SK-N-SH (cell line): ENCODE data around the gene PTPRN.

ENCODE experiments used
- EP300 ChIP-seq, 2 experiments: IDR thresholded peaks; 2 replicates each; pipeline versions ENCODE4 v1.4.0 to v1.6.1; 2012; ENCODE audit warnings: borderline replicate concordance in 1 of 2, low read depth in 1 of 2, low read length in 1 of 2
- EZH2phosphoT487 ChIP-seq: fragments of 200-600 bp; sonication (generic); IDR thresholded peaks from 2 replicates; pipeline ENCODE4 v1.6.1; 2017; ENCODE audit warnings: low read depth, mixed run types, mild to moderate bottlenecking, antibody characterized with exemption, moderate library complexity, borderline replicate concordance
- FOSL2 ChIP-seq: IDR thresholded peaks from 2 replicates; pipeline ENCODE4 v1.4.0; 2012; ENCODE audit warnings: low read depth, mild to moderate bottlenecking, moderate library complexity, borderline replicate concordance
- GABPA ChIP-seq: IDR thresholded peaks from 2 replicates; pipeline ENCODE4 v1.4.0; 2012; ENCODE audit warnings: low read depth, mild to moderate bottlenecking
- GATA2 ChIP-seq: sonication (generic); formaldehyde crosslinking; IDR thresholded peaks from 2 replicates; pipeline ENCODE4 v1.5.0; 2020; ENCODE audit warnings: mild to moderate bottlenecking, missing genetic modification reagents
- NFIC ChIP-seq: IDR thresholded peaks from 2 replicates; pipeline ENCODE4 v1.4.0; 2012; ENCODE audit warnings: borderline replicate concordance
- PBX3 ChIP-seq: IDR thresholded peaks from 2 replicates; pipeline ENCODE4; 2012
- RCOR1 ChIP-seq: fragments of 150-350 bp; IDR thresholded peaks from 2 replicates; pipeline ENCODE4 v1.6.1; 2017; ENCODE audit warnings: antibody characterized with exemption, low read length
- REST ChIP-seq: IDR thresholded peaks from 2 replicates; pipeline ENCODE4 v1.6.1; 2012; ENCODE audit warnings: mild to moderate bottlenecking, low read depth, low read length, moderate library complexity
- SIN3A ChIP-seq: IDR thresholded peaks from 2 replicates; pipeline ENCODE4 v1.6.1; 2012; ENCODE audit warnings: low read depth, mild to moderate bottlenecking, low read length, moderate library complexity, borderline replicate concordance
- SMC3 ChIP-seq: IDR thresholded peaks from 2 replicates; pipeline ENCODE4 v1.6.1; 2012; ENCODE audit warnings: low read depth, low read length, improper control_type of control experiment
- ZBTB33 ChIP-seq: IDR thresholded peaks from 2 replicates; pipeline ENCODE4 v1.4.0; 2012; ENCODE audit warnings: low read depth, borderline replicate concordance
- TF ChIP-seq, protein P1 (sequence below): fragments of 200-600 bp; sonication (generic); IDR thresholded peaks from 2 replicates; pipeline ENCODE4 v1.6.1; 2017; ENCODE audit warnings: antibody characterized with exemption, mild to moderate bottlenecking, moderate library complexity

GRCh38 chr2:219294356-219295351, 14.5 kb downstream of the PTPRN start:
- TF ChIP-seq EZH2phosphoT487 (no peak), RCOR1 (peak; percentile 69), SIN3A (peak; percentile 62; the same call in 1 of the 2 replicates), NFIC (no peak), EP300 (IDR thresholded peaks at IDR 0.05; ENCODE audit: borderline replicate concordance in 1 of 2, low read depth in 1 of 2, low read length in 1 of 2) (no peak), FOSL2 (no peak), REST (peak; percentile 56; the same call in 1 of the 2 replicates), GABPA (no peak), ZBTB33 (no peak), GATA2 (CRISPR knock-in tag) (no peak), SMC3 (peak; percentile 93), PBX3 (no peak)
- TF ChIP-seq, protein P1, sequence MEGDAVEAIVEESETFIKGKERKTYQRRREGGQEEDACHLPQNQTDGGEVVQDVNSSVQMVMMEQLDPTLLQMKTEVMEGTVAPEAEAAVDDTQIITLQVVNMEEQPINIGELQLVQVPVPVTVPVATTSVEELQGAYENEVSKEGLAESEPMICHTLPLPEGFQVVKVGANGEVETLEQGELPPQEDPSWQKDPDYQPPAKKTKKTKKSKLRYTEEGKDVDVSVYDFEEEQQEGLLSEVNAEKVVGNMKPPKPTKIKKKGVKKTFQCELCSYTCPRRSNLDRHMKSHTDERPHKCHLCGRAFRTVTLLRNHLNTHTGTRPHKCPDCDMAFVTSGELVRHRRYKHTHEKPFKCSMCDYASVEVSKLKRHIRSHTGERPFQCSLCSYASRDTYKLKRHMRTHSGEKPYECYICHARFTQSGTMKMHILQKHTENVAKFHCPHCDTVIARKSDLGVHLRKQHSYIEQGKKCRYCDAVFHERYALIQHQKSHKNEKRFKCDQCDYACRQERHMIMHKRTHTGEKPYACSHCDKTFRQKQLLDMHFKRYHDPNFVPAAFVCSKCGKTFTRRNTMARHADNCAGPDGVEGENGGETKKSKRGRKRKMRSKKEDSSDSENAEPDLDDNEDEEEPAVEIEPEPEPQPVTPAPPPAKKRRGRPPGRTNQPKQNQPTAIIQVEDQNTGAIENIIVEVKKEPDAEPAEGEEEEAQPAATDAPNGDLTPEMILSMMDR = peak; percentile 84
